HG03354 (cell line): ENCODE results near the gene ZXDC.

ENCODE experiments used
- ATAC-seq: cut with Tn5 transposase; IDR thresholded peaks from one replicate; pipeline ENCODE4 v1.9.1; 2021; ENCODE audit warnings: mild to moderate bottlenecking; ENCODE audit not compliant: unreplicated experiment, poor library complexity, severe bottlenecking

Gene ZXDC

GRCh38 chr3:126512916-126513650 is 37.4 kb upstream of the ZXDC start:
- no peak for ATAC-seq

DNA sequence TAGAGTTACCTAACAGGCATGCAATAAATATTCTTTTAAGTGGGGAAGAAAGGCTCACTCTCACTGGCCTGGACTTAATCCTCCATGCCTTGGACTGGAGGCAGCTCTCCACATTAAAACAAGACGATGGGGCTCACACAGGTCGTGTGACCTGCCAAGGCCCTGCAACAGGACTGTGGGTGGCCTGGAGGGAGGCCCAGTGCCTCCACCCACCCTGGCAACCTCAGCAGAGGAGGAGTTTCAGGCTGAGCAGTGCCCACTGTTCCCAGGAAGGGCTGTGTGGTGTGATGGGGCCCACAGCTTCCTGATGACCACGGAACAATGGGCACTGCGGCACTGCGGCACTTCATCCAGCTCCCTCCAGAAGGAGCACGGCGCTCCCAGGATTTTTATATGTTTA is 36.3 kb upstream of the ZXDC start:
- no peak for ATAC-seq

- ATAC-seq = no peak
These were observed 35.6 kb upstream of the ZXDC start for GRCh38 chr3:126511291-126511690.

DNA sequence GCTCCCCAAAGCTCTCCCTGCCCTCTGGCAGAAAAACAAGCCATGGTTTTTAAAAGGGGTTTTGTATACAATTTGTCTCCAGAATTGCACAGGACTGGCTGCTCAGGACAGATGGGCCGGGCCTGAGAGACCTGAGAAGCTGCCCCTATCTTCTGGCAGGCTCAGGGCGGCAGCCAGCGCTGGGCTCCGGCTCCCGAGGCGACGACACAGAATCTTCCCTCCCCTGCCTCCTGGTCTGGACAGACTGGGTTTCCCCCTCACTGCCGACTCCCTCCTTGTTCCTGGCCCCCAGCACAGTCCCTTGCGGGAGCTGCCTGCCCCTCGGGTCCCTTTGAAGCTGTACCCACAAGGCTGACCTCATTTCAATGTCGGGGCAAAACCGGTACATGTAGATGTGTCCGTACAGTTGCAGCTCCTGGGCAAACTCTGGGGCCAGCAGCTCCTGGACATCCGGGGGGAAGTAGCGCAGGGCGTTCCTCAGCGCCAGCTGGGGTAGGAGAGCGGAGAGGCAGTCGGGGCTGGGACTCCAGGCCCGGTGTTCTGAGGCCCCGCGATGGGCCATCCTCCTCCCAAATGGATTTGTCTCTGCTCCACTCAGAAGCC is 34.7 kb upstream of the ZXDC start:
- ATAC-seq = no peak

GRCh38 chr3:126509597-126510307 is 34.1 kb upstream of the ZXDC start:
- ATAC-seq = no peak

DNA sequence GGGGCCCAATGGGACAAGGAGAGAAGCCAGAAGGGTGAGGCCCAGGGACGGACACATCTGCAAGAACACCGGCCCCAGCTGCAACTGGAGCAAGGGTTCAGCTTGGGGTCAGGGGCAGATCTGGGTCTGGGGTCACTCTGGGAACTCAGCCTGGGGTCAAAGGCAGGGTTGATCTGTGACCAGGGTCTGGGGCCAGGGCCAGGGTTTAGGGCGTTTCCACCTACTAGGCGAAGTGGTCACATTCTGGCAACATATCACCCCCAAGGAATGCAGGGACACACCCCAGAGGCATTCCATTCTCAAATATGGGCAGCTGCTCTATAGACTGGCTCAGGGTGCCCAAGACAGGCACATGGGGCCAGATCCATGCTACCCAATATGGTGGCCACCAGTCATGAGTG is 32.9 kb upstream of the ZXDC start:
- no peak for ATAC-seq

DNA sequence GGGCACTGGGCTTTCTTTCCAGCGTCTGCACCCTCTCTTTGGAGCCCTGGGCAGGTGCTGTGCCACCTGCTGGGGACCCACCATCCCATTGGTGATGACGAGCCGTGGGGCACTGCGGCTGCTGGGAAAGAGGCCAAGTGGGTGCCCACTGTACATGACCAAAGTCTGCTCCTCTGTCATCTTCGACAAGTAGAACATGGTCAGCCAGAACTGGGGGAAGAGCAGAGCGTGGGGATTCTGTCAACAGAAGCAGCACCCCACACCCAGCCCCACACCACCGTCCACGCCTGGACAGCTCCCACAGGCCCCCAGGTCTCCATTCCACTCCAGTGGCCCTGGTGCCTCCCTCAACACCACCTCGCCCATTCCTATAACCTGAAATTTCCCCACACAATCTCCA is 32.2 kb upstream of the ZXDC start:
- ATAC-seq = no peak

- no peak for ATAC-seq
These were observed 28.0 kb upstream of the ZXDC start for GRCh38 chr3:126503701-126504100.

DNA sequence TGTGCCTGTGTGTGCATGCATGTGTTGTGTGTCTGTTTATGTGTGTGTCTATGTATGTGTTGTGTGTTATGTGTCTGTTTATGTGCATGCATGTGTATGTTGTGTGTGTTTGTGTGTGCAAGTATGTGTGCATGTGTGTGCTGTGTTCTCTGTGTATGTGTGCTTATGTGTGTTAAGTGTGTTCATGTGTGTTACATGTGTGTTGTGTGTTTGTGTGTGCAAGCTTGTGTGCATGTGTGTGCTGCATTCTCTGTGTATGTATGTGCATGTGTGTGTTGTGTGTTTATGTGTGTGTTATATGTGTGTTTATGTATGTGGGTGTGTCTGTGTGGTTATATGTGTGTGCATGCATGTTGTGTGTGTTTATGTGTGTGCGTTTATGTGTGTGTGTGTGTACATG is 27.0 kb upstream of the ZXDC start:
- ATAC-seq = no peak

DNA sequence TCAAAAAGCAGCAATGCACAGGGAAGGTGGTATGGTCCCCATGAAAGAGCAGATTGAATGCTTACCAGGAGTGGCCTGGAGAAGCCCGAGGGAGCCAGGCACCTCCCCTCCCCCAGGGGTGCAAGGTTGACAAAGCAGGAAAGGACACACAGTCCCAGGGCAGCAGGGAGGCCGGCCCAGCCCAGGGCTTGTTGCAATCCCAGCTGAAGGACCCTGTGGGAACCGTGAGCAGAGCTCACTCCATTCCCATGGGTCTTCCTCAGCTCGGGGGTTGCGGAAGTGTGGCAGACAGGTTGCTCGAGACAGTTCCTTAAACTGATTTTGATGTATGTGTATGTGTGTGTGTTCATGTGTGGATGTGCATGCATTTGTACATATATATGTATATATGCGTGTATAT is 26.0 kb upstream of the ZXDC start:
- ATAC-seq = no peak

- no peak for ATAC-seq
These were observed 25.4 kb upstream of the ZXDC start for GRCh38 chr3:126501054-126501453.

- no peak for ATAC-seq
These were observed 24.3 kb upstream of the ZXDC start for GRCh38 chr3:126500016-126500415.

DNA sequence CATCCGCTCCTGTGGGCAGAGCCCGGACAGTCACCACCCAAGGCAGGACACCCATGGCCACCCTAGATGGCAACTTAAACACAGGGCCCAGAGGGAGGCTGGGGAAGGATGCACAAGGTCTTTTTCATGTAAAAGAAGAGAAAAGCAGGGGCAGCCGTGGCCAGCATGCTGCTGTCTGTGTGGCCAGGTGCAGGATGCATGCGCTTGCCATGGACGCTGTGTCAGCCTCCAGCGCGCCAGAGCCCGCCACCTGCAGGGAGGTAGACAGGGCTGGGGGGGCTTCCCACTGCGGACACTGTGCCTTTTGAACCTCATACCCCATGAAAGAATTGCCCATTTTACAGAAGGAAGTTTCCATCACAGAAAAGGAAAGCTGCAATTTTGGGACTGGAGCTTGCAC is 23.7 kb upstream of the ZXDC start:
- no peak for ATAC-seq

DNA sequence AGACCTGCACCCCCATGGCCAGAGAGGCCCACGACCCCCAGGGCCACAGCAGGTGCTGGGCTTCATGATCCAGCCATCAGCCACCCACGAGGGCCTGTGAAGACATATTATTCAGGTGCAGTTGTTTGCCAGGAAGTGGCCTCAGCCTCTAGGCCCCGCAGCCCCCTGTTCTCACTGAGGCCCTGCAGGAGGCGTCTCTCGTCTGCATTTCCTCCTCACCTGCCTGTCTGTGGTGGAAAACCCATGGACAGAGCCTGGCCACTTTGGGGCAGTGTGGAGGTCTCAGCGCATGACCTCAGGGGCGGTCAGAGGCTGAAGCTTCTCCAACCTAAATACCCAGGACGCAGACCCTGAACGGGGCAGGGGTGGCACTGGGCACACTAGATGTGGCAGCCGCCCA is 23.2 kb upstream of the ZXDC start:
- no peak for ATAC-seq

DNA sequence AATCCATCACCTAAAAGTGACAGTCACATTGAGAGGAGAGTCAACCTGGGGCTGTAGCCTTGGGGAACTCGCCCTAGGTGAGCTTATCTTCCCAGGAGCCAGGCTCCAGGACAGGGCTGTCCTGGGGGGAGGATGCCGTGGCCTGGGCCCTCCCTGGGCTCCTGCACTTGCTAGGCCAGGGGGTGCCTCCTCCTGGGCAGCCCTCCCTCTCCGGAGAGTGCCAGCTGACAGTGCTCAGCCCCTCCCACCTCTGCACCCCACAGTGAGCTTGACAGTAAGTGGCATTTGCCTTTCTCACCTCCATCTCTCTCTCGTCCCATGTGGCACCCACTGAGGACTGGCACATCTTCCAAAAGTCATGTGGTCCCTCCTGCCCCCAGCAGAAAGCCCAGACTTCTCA is 22.8 kb upstream of the ZXDC start:
- no peak for ATAC-seq

DNA sequence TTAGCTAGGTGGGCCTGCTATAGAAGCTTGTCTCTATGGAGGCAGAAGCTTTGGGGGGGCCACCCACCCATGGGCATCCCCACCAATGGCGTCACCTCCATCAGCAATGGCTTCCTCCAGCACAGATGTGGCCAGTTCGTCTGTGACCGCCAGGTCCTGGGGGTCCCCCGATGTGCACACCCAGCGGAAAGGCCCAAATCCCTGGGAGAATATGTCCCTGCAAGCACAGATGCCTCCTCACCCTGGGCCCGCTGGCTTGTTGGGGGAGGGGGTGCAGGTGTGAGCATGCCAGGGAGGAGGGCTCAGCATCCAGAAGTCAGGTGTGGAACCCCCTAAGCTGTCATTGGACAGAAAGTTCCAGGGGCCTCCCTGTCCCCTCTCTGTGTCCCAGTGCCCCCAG is 22.3 kb upstream of the ZXDC start:
- ATAC-seq = no peak

DNA sequence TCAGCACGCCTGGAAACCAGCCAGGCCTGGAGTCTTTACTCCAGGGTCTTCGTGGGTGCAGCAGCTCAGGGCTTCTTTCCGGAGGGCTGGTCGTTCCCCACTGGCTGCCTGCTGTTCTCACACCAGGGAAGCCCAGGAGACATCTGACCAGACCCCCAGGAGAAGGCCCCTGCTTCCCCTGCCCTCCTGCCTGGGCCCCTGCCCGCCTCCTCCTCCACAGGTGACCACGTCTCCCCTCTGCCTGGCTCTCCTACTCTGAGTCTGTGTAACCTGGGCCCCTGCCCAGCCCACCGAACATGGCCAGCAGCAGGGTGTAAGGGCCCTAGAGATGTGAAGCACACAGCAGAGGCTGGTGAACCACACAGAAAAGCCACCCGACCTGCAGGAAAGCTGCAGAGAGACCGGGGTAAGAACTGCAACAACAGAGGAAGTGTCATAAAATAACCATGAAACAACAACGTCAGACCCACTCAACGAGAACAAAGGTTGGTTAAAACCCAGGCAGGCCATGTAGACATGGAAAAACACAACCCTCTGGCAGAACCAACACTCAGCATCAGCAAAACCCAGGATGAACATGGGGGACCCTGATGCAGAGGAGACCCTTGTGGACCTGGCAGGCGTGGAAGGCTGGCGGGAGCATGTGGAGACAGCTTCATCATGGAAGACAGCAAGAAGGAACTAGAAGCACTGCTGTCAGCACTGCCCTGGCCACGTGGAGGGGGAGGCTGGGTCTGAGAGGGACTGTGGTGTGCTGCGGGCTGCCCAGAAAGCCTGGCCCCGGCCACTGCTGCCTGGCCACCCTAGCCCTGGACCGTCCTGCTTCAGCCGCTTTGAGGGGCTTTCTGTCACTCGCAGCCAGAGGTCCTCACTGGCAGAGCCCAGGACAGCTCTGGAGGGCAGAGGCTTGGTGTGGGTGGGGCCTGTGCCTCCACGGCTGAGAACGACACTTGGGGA is 21.5 kb upstream of the ZXDC start:
- ATAC-seq = no peak

GRCh38 chr3:126495786-126496185 is 20.1 kb upstream of the ZXDC start:
- no peak for ATAC-seq

GRCh38 chr3:126494970-126495230 is 19.2 kb upstream of the ZXDC start:
- ATAC-seq = no peak

- ATAC-seq = no peak
These were observed 18.7 kb upstream of the ZXDC start for GRCh38 chr3:126494204-126494969.
